Activated T-helper 2 cell treated with anti-CD3 and anti-CD28 coated beads, Interferon-gamma antibody, Interleukin-2, Interleukin-4, amounts not matched to agents 10 μg/mL and 5 μg/mL and 100 μg/mL, durations not matched to agents 14 hours and 24 hours and 36 hours (primary cell): ENCODE measurements around the gene WASF1. TPM values are rescaled to one million over a fixed set of nuclear protein-coding genes. Genes with fewer than 3 reads are reported as not detected.
"Not testable (repeated sequence)": the region's sequence is repeated elsewhere in the genome, so short reads cannot be mapped to it uniquely, and the experiment has no call there.

Experiments
- DNase-seq: peaks from one replicate; pipeline ENCODE4 v3.0.0; 2021; ENCODE audit warnings: low spot score
- H3K27ac Mint-ChIP-seq: one replicate; pipeline ENCODE4 v1.8.0; 2021; ENCODE audit warnings: mixed read lengths
- H3K27me3 Mint-ChIP-seq: one replicate; pipeline ENCODE4 v1.8.0; 2021; ENCODE audit warnings: low read depth, mixed read lengths
- H3K36me3 Mint-ChIP-seq: one replicate; pipeline ENCODE4 v1.8.0; 2021; ENCODE audit warnings: low read depth, mixed read lengths
- H3K4me1 Mint-ChIP-seq: one replicate; pipeline ENCODE4 v1.8.0; 2021; ENCODE audit warnings: low read depth, mixed read lengths
- H3K4me3 Mint-ChIP-seq: one replicate; pipeline ENCODE4 v1.8.0; 2021; ENCODE audit warnings: low read depth, mild to moderate bottlenecking, moderate library complexity, mixed read lengths
- H3K9me3 Mint-ChIP-seq: one replicate; pipeline ENCODE4 v1.8.0; 2021; ENCODE audit warnings: mixed read lengths
- intact Hi-C: fragments of 100-400 bp; cut with micrococcal nuclease; formaldehyde crosslinking; loops from one replicate; pipeline ENCODE4 v1.15.1; 2023
- total RNA-seq: library from RNA; stranded (reverse); gene quantifications from 2 replicates; pipeline ENCODE4 v1.2.3, GENCODE V29; 2022

The WASF1 gene
- total RNA-seq, 1 donor from 2014 or later: 2.3 TPM

DNA sequence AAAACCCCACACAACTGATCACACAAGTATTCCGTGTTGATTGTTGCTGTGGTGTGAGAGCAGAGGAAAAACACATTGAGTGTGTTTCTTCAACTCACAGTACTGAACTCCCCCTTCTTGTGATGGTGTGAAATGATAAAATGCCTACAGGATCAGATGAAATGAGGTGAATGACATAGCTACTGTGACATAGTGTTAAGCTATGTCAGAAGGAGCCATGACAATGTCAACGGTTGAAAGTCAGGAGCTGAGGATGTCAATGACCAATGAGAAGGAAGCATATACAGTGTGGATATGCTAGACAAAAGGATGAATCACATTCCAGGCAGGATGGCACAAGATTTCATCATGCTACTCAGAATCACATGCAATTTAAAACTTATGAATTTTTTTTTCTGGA lies 38.8 kb downstream of the WASF1 start:
- intact Hi-C loops: no loop called here
- no peak overlapping the region for H3K4me3 Mint-ChIP-seq
- no peak overlapping the region for H3K27ac Mint-ChIP-seq
- no peak for DNase-seq
- H3K27me3 Mint-ChIP-seq: no peaks in the 10 kb centered on the region
- H3K9me3 Mint-ChIP-seq: no peaks in the 10 kb centered on the region
- no peaks in the 10 kb centered on the region for H3K36me3 Mint-ChIP-seq
- no peaks in the 10 kb centered on the region for H3K4me1 Mint-ChIP-seq

DNA sequence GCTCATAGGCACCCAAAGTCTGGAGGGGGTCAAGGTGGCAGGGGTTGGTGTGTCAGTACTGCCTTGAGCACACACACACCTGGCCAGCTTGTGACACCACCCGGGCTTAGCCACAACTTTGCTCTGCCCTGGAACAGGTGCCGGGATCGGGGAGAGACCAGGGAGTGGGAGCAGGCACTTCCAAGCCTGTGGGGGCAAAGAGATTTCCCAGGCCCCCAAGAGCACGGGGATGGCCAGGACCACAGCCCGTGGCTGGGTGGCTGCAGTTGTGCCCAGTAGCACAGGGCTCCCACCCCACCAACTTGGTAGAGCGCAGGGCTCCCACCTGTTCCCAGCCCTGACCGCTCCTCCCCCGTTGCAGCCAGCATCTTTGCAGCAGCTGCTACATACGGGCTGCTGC lies 40.4 kb downstream of the WASF1 start:
- no peaks in the 10 kb centered on the region for H3K9me3 Mint-ChIP-seq
- H3K36me3 Mint-ChIP-seq: no peaks in the 10 kb centered on the region
- DNase-seq: no peak
- H3K4me3 Mint-ChIP-seq: no peak overlapping the region
- no peak overlapping the region for H3K27ac Mint-ChIP-seq
- H3K4me1 Mint-ChIP-seq: no peaks in the 10 kb centered on the region
- intact Hi-C loops: no loop called here
- no peaks in the 10 kb centered on the region for H3K27me3 Mint-ChIP-seq

DNA sequence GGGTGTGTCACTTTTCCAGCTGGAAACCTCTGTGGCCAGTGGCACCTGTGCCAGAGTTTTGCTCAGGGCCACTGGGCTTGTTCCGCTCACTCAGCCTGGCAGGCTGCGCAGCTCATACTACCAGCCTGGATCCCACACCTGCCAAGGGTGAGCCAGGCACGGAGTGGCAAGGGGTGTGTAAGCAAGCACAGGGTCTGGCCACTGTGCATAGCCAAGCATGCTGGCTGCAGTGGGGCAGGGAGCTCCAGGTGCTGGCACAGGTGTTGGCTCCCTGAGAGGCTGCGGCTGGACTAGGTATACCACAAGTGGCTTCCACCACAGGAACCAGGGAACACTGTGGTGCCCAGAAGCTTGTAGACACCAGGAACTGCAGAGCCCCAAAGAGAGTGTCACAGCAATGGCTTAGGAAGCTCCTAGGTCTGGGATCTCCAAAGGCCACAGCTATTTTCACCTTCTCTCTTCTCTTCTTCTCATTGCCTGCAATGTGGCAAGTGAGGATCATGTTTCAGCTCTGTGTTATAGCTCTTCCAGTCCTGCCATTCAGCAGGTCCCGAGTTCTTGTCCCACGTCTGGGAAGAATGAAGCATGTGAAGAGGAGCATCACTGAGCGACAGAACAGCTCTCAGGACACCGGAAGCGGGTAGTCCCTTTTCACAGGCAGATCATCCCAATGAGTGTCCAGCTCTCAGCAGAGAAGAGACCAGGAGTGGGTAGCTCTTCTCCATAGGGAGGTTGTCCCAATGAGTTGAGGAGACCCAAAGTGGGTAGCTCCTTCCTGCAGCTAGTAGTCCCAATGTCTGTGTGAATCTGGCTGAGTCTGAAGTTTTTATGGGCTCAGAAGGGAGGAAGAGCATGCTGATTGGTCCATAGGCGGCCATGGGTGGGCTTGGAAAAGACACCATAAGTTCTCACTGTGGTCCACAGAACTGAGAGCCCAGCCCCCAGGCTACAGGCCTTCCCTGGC lies 41.3 kb downstream of the WASF1 start:
- H3K27ac Mint-ChIP-seq: no peak overlapping the region
- H3K27me3 Mint-ChIP-seq: no peaks in the 10 kb centered on the region
- H3K36me3 Mint-ChIP-seq: no peaks in the 10 kb centered on the region
- no peaks in the 10 kb centered on the region for H3K4me1 Mint-ChIP-seq
- intact Hi-C loops: no loop called here
- no peaks in the 10 kb centered on the region for H3K9me3 Mint-ChIP-seq
- H3K4me3 Mint-ChIP-seq: no peak overlapping the region
- no peak for DNase-seq

DNA sequence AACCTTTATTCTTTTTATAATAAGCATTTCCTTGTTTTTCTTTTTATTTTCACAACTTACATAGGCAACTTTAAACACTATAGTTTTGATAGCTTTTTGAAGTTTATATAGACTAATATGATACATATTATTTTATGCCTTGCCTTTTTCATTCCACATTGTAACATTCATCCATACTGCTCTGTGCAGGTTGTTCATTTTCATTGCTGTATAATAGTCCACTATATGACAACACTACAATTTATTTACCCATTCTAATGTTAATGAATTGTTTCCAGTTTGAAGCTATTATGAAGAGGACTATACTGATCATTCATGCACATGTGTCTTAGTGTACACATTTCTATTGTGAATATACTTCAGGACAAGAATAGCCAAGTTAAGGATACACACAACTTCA lies 49.1 kb downstream of the WASF1 start:
- Mint-ChIP-seq H3K4me3 (no peak overlapping the region), H3K4me1 (no peaks in the 10 kb centered on the region), H3K27ac (no peak overlapping the region), H3K27me3 (peaks cover 5% of the 10 kb centered on the region), H3K36me3 (no peaks in the 10 kb centered on the region), H3K9me3 (no peaks in the 10 kb centered on the region)
- intact Hi-C loops: no loop called here
- no peak for DNase-seq

DNA sequence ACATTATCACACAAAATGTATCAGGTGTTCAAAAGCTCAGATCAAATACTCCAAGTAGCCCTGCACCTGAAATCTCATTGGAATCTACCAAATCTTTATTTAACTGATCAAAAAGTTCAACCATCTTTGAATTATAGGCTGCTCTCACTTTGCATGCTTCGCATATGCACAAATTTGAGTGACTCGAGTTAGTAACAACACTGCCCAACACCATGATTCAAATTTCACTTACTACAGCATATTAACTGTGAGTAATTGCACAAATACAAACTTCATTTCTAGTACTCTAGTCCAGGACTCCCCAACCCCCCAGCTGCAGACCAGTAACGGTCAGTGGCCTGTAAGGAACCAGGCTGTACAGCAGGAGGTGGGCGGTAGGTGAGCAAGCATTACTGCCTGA lies 51.1 kb downstream of the WASF1 start:
- intact Hi-C loops: no loop called here
- Mint-ChIP-seq H3K4me1 (no peaks in the 10 kb centered on the region), H3K9me3 (no peaks in the 10 kb centered on the region), H3K27ac (no peak overlapping the region), H3K27me3 (peaks cover 5% of the 10 kb centered on the region), H3K36me3 (no peaks in the 10 kb centered on the region), H3K4me3 (no peak overlapping the region)
- DNase-seq: no peak

DNA sequence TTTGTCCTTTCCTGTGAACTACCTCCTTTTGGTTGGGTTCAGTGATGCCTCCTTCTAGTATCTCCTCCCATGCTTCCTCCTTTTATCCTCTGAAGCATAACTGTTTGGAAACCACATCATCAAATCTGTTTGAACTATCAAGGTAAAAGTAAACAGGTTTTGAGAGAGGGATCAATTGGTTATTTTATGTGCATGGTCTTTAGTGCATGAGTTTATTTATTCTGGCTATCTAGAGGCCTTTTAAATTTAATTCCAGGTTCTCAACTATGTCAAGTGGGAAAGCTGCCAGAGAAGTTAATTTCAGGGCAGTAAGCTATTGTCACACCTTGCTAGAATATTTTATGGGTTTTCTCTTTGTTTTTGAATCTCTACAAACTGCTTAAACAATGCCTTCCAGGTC lies 54.1 kb downstream of the WASF1 start:
- intact Hi-C loops: no loop called here
- no peak for DNase-seq
- H3K9me3 Mint-ChIP-seq: no peaks in the 10 kb centered on the region
- H3K36me3 Mint-ChIP-seq: no peaks in the 10 kb centered on the region
- H3K27ac Mint-ChIP-seq: no peak overlapping the region
- H3K4me1 Mint-ChIP-seq: no peaks in the 10 kb centered on the region
- H3K4me3 Mint-ChIP-seq: no peak overlapping the region
- H3K27me3 Mint-ChIP-seq: peaks cover 1% of the 10 kb centered on the region

DNA sequence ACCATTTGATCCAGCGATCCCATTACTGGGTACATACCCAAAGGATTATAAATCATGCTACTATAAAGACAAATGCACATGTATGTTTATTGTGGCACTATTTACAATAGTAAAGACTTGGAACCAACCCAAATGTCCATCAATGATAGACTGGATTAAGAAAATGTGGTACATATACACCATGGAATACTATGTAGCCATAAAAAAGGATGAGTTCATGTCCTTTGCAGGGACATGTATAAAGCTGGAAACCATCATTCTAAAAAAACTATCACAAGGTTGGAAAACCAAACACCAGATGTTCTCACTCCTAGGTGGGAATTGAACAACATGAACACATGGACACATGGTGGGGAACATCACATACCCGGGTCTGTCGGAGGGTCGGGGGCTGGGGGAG lies 57.8 kb downstream of the WASF1 start:
- DNase-seq, H3K9me3 Mint-ChIP-seq, H3K27ac Mint-ChIP-seq, H3K4me3 Mint-ChIP-seq, H3K4me1 Mint-ChIP-seq, H3K36me3 Mint-ChIP-seq, intact Hi-C loops, H3K27me3 Mint-ChIP-seq: not testable (repeated sequence)

DNA sequence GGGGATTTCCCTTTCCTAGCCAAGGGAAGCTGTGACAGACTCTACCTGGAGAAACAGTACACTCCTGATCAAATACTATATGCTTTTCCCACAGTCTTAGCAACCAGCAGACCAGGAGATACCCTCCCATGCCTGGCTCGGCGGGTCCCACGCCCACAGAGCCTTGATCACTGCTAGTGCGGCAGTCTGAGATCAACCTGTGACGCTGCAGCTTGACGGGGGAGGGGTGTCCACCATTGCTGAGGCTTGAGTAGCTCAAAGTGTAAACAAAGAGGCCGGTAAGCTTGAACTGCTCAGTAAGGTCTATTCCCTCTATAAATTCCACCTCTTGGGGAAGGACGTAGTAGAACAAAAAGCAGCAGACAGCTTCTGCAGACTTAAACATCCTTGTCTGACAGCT lies 63.2 kb downstream of the WASF1 start:
- H3K9me3 Mint-ChIP-seq: no peaks in the 10 kb centered on the region
- no peaks in the 10 kb centered on the region for H3K4me1 Mint-ChIP-seq
- no peaks in the 10 kb centered on the region for H3K36me3 Mint-ChIP-seq
- peaks cover 5% of the 10 kb centered on the region for H3K27me3 Mint-ChIP-seq
- H3K27ac Mint-ChIP-seq: no peak overlapping the region
- no peak overlapping the region for H3K4me3 Mint-ChIP-seq
- no peak for DNase-seq
- intact Hi-C loops: no loop called here

DNA sequence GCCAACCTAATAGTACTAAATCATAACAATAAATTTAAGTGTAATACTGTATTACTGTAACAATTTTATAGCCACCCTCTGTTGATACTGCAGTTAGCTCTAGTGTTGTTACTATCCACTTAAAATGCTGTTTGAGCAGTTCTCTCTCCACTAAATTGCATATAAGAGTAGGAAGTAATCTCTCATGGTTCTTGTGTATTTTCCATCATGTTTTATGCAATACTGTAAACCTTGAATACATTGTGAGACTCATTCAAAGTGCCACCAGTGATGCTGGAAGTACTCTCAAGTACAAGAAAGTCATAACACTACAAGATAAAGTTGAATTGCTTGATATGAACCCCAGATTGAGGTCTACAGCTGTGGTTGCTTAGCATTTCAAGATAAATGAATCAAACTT lies 65.5 kb downstream of the WASF1 start:
- Mint-ChIP-seq H3K9me3 (no peaks in the 10 kb centered on the region), H3K36me3 (no peaks in the 10 kb centered on the region)

DNA sequence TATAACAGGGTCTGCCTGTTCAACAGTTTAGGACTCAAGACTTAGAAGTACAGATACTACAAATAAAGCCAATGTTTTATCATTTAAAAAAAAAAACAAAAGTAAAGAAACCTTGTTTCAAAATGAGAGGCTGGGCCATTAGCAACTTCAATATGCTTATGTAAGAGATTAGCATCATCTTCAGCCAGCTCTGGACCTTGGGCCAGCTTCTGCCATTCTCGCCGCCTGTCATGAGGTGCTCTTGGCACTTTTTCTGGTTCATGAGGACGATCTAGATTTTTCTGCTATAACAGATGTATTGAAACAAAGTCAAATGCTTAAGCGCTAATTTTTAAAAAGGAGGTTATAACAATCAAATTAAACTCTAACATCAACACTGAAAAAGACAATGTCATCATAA lies 74.2 kb downstream of the WASF1 start:
- Mint-ChIP-seq H3K4me3 (no peak overlapping the region), H3K27me3 (peaks cover 3% of the 10 kb centered on the region), H3K9me3 (no peaks in the 10 kb centered on the region), H3K36me3 (no peaks in the 10 kb centered on the region), H3K27ac (no peak overlapping the region), H3K4me1 (no peaks in the 10 kb centered on the region)
- intact Hi-C loops: no loop called here
- DNase-seq: no peak

More for the DNA sequence above, 65.5 kb downstream of the WASF1 start:
- intact Hi-C loops: no loop called here
- H3K27ac Mint-ChIP-seq: no peak overlapping the region
- H3K4me3 Mint-ChIP-seq: no peak overlapping the region
- H3K4me1 Mint-ChIP-seq: no peaks in the 10 kb centered on the region
- DNase-seq: no peak
- H3K27me3 Mint-ChIP-seq: peaks cover 4% of the 10 kb centered on the region

DNA sequence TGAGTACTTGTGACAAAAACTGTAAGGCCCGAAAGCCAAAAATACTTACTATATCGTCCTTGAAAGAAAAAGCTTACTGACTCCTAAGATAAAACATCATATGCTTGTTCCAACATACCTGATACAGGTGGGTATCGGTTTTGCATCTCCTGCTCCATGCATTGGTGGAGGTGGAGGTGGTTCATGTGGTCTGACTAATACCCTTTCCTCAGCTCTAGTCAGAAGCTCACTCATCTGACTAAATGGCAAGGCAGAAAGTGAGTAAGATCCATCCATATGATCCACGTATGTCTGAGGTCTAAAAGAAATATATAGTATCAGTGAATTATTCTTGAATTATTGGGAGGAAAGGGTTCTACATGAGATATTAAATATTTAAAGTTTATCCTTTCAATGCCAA lies 76.2 kb downstream of the WASF1 start:
- no peak for DNase-seq
- peaks cover 3% of the 10 kb centered on the region for H3K27me3 Mint-ChIP-seq
- no peak overlapping the region for H3K27ac Mint-ChIP-seq
- H3K4me1 Mint-ChIP-seq: no peaks in the 10 kb centered on the region
- H3K9me3 Mint-ChIP-seq: no peaks in the 10 kb centered on the region
- H3K4me3 Mint-ChIP-seq: no peak overlapping the region
- intact Hi-C loops: no loop called here
- H3K36me3 Mint-ChIP-seq: no peaks in the 10 kb centered on the region

DNA sequence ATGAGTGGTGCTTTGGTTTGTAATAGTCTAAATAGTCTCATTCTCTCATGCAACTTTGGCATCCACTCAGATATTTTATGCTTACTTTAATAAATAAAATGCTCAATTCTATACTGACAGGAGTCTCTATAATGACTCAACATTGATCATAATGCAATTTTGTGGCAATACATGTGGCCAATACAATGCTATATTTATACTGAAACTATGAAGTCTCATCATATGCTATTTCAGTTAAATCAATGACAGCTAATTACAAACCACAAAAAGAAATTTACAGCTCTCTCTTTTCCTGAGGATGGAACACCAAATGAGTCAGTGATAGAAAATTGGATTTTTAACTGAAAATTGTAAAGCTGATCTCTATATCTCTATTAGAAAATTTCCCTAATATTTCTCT lies 77.1 kb downstream of the WASF1 start:
- Mint-ChIP-seq H3K27ac (no peak overlapping the region), H3K9me3 (no peaks in the 10 kb centered on the region)

DNA sequence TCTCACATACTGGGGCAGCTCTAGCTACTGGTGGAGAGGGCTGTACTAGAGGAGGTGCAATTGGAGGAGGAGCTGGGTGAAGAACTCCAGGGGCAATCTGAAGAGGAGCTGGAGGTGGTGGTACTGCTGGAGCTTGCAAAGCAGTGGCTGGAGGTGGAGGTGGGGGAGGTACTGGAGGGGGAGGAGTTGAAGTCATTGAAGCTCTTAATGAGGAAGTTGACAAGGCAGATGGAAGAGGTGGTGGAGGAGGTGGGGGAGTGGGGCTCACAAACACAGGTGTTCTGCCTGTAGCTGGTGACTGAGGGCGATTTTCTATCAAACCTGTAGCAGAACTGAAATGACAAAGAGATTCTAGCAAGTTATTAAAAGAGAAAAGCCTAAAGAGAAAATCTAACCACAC lies 77.6 kb downstream of the WASF1 start:
- Mint-ChIP-seq H3K27ac (no peak overlapping the region), H3K4me1 (no peaks in the 10 kb centered on the region), H3K27me3 (peaks cover 9% of the 10 kb centered on the region), H3K4me3 (no peak overlapping the region), H3K36me3 (no peaks in the 10 kb centered on the region), H3K9me3 (no peaks in the 10 kb centered on the region)
- DNase-seq: no peak
- intact Hi-C loops: no loop called here

More for the DNA sequence above, 77.1 kb downstream of the WASF1 start:
- DNase-seq: no peak
- Mint-ChIP-seq H3K4me1 (no peaks in the 10 kb centered on the region), H3K27me3 (peaks cover 6% of the 10 kb centered on the region), H3K4me3 (no peak overlapping the region), H3K36me3 (no peaks in the 10 kb centered on the region)
- intact Hi-C loops: no loop called here
